ENCODE measurements around the gene TMEM106C.

TMEM106C gene

DNA sequence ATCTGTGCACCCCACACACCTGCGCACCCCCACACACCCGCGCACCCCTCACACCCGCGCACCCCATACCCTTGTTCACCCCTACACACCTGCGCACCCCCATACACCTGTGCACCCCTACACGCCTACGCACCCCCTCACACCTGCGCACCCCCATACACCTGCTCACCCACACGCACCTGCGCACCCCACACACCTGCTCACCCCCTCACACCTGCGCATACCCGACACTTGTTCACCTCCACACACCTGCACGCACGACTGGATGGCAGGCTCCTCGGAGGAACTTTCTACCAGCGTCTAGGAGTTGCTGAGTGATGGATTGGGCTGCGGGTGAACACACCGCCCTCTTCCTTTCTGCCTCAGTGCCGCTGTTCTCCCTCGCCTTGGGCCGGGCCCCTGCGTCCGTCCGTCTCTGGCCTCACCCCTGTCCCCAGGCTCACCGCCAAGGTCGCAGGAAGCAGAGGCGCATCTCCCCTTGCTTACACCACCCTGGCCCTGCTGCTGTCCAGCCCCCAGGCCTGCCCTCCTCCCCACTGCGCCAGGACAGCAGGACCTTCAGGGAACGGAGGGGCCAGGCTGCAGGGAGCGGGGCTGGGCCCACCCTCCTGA, 20.7 kb upstream of the TMEM106C start:
- Histone ChIP-seq H3K9ac (peak overlapping the region; percentile 92), H3K27ac (peak overlapping the region; percentile 100), H3K4me2 (ENCODE audit: low read length) (peak overlapping the region; percentile 92), H3K9me3 (ENCODE audit: control insufficient read depth, low read length) (no peaks in the 10 kb centered on the region), H3K4me1 (peaks cover 50% of the 10 kb centered on the region), H3K27me3 (ENCODE audit: control insufficient read depth, insufficient read depth, low read length) (no peaks in the 10 kb centered on the region), H3K79me2 (no peaks in the 10 kb centered on the region), H2AFZ (peak overlapping the region; percentile 77), H3K36me3 (ENCODE audit: control insufficient read depth, insufficient read depth, low read length) (no peaks in the 10 kb centered on the region), H3K4me3 (ENCODE audit: low read depth, low read length) (peak overlapping the region; percentile 64)
- TF ChIP-seq, protein P1, sequence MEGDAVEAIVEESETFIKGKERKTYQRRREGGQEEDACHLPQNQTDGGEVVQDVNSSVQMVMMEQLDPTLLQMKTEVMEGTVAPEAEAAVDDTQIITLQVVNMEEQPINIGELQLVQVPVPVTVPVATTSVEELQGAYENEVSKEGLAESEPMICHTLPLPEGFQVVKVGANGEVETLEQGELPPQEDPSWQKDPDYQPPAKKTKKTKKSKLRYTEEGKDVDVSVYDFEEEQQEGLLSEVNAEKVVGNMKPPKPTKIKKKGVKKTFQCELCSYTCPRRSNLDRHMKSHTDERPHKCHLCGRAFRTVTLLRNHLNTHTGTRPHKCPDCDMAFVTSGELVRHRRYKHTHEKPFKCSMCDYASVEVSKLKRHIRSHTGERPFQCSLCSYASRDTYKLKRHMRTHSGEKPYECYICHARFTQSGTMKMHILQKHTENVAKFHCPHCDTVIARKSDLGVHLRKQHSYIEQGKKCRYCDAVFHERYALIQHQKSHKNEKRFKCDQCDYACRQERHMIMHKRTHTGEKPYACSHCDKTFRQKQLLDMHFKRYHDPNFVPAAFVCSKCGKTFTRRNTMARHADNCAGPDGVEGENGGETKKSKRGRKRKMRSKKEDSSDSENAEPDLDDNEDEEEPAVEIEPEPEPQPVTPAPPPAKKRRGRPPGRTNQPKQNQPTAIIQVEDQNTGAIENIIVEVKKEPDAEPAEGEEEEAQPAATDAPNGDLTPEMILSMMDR (IDR thresholded peaks at IDR 0.05), result no peak

DNA sequence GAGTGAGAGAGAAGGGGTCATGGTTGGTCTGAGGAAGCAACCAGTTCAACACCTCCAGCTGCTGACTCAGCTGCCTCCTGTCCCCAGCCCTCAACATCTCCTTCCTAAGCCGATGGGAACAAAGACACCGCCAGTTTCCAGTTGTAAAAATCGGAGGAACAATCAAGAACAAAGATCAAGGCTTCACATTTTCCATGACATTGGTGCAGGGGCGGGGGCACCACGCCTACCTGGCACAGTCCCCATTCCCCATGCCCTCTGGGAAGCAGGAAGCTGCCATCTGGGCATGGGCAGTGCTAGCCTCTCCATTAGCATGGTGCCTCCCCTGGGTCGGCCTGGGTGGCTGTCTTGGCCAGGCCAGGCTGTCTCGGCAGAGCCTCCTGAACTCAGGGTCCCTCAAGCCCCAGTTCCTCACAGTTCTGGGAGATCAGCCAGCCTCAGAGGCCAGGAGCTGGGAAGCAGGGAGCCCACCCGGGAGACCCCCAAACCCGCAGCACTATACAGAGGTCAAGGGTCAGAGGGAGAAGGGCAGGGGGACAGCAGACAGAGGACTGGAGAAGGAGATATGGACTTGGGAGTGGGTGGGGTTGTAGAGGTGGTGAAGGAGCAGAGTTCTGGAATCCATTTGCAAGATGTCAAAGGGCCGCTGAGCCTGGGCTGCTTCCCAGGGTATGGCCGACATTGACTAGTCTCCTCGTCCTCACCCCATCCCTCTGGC, 19.6 kb upstream of the TMEM106C start:
- Histone ChIP-seq H3K9ac (peak overlapping the region; percentile 92), H3K4me1 (peaks cover 57% of the 10 kb centered on the region), H3K4me3 (ENCODE audit: low read depth, low read length) (peak overlapping the region; percentile 64), H3K9me3 (ENCODE audit: control insufficient read depth, low read length) (no peaks in the 10 kb centered on the region), H3K36me3 (ENCODE audit: control insufficient read depth, insufficient read depth, low read length) (no peaks in the 10 kb centered on the region), H3K4me2 (ENCODE audit: low read length) (peak overlapping the region; percentile 92), H3K27me3 (ENCODE audit: control insufficient read depth, insufficient read depth, low read length) (no peaks in the 10 kb centered on the region), H3K27ac (peak overlapping the region; percentile 100), H2AFZ (peak overlapping the region; percentile 77), H3K79me2 (no peaks in the 10 kb centered on the region)
- TF ChIP-seq, protein P1 (IDR thresholded peaks at IDR 0.05), result no peak

DNA sequence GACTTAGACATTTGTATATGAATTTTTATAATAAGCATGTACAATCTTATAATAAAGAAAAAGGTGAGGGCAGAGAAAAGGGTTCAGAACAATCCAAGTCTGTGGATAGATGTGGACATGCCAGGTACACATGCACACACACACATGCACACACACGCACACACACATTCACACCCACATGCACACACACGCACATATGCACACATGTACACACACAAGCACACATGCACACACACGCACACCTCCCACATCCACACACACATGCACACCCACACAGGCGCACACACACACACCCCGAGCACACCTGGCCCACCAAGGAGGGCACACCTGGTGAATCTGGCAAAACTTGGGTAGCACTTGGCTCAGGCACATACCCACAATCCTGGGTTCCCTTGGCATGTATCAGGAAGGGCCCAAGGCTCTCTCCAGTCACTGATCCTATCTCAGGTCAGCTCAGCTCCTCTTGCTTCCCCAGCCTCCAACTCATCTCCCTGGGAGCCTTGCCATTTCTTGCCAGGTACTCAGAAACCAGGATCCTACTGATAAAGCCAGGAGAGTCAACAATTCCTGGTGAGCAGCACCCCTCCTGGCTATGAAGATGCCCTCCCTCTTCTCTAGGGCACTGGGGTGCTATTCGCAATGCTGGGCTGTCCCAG, 18.6 kb upstream of the TMEM106C start:
- Histone ChIP-seq H3K4me3 (ENCODE audit: low read depth, low read length) (no peak overlapping the region), H3K4me1 (peaks cover 55% of the 10 kb centered on the region), H3K27ac (peak overlapping the region; percentile 100), H3K36me3 (ENCODE audit: control insufficient read depth, insufficient read depth, low read length) (no peaks in the 10 kb centered on the region), H3K79me2 (no peaks in the 10 kb centered on the region), H3K27me3 (ENCODE audit: control insufficient read depth, insufficient read depth, low read length) (no peaks in the 10 kb centered on the region), H2AFZ (peak overlapping the region; percentile 16), H3K4me2 (ENCODE audit: low read length) (peak overlapping the region; percentile 9), H3K9me3 (ENCODE audit: control insufficient read depth, low read length) (no peaks in the 10 kb centered on the region), H3K9ac (no peak overlapping the region)
- TF ChIP-seq, protein P1 (IDR thresholded peaks at IDR 0.05), result no peak

DNA sequence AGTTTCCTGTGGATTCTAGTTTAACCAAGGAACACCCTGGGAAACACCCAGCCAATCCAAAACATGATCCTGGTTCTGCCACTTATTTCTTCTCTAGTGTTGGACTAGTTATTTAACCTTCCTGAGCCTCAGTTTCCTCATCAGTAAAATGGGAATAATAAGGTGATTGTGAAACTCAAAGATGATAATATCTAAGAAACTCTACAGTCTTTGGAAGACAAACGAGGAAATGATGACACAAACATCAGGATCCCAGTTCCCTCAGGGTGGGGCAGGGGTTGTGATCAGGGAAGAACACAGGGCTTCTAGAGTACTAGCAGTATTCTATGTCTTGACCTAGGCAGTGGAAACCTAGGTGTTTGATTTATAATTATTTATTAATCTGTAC, 18.1 kb upstream of the TMEM106C start:
- Histone ChIP-seq H3K4me2 (ENCODE audit: low read length) (peak overlapping the region; percentile 9), H2AFZ (peak overlapping the region; percentile 16), H3K9me3 (ENCODE audit: control insufficient read depth, low read length) (no peaks in the 10 kb centered on the region), H3K9ac (no peak overlapping the region), H3K4me1 (peaks cover 55% of the 10 kb centered on the region), H3K27ac (peak overlapping the region; percentile 100), H3K4me3 (ENCODE audit: low read depth, low read length) (no peak overlapping the region), H3K79me2 (no peaks in the 10 kb centered on the region), H3K27me3 (ENCODE audit: control insufficient read depth, insufficient read depth, low read length) (no peaks in the 10 kb centered on the region), H3K36me3 (ENCODE audit: control insufficient read depth, insufficient read depth, low read length) (no peaks in the 10 kb centered on the region)
- TF ChIP-seq, protein P1 (IDR thresholded peaks at IDR 0.05), result no peak

All from parathyroid adenoma (tissue), 2 donors.